Keratinocyte (primary cell): Measurements from ENCODE around the gene ARID3B. TPM values are rescaled to one million over a fixed set of nuclear protein-coding genes. Genes with fewer than 3 reads are reported as not detected.
A peak's percentile ranks its signal among the peaks of the same experiment; 100 is the strongest.

Source experiments
- DNase-seq: peaks from one replicate; pipeline ENCODE4 v3.0.0-alpha.2; 2011; ENCODE audit warnings: low read depth, missing footprints, low spot score
- FAIRE-seq: peaks from 2 replicates; lab custom pipeline; 2011; peaks lifted over from hg19 to GRCh38; lab: Jason Lieb, UNC
- H2AFZ ChIP-seq: 2 replicates; pipeline ENCODE4 v1.6.0; 2012; ENCODE audit warnings: low read length, control low read depth, inconsistent platforms; ENCODE audit not compliant: control insufficient read depth
- H3K27ac ChIP-seq: 2 replicates; pipeline ENCODE4 v1.5.1; 2011; ENCODE audit warnings: low read length; ENCODE audit not compliant: control insufficient read depth, insufficient read depth
- H3K27me3 ChIP-seq: 3 replicates; pipeline ENCODE4 v1.6.0; 2011; ENCODE audit warnings: low read length; ENCODE audit not compliant: control insufficient read depth, insufficient read depth; ENCODE audit errors: extremely low read depth
- H3K36me3 ChIP-seq, 2 experiments: 2 replicates in 1 of 2; 3 replicates in 1 of 2; pipeline ENCODE4 v1.5.1; 2011; ENCODE audit warnings: low read length in 2 of 2, mild to moderate bottlenecking in 1 of 2; ENCODE audit not compliant: control insufficient read depth in 2 of 2, insufficient read depth in 2 of 2; ENCODE audit errors: extremely low read depth in 1 of 2
- H3K4me1 ChIP-seq: 3 replicates; pipeline ENCODE4 v1.5.1; 2011; ENCODE audit warnings: low read length; ENCODE audit not compliant: control insufficient read depth, insufficient read depth; ENCODE audit errors: extremely low read depth
- H3K4me2 ChIP-seq: 3 replicates; pipeline ENCODE4 v1.6.0; 2011; ENCODE audit warnings: low read depth, low read length; ENCODE audit not compliant: control insufficient read depth, insufficient read depth; ENCODE audit errors: extremely low read depth
- H3K4me3 ChIP-seq, 3 experiments: fragments of 200-600 bp in 1 of 3; sonication (generic) in 1 of 3; 2 replicates in 2 of 3; 3 replicates in 1 of 3; pipeline ENCODE4 v1.5.1; 2011 to 2016; ENCODE audit warnings: low read length in 3 of 3, mild to moderate bottlenecking in 3 of 3, control low read depth in 2 of 3, inconsistent platforms in 1 of 3, low read depth in 1 of 3, mixed read lengths in 1 of 3, mixed run types in 1 of 3, moderate library complexity in 1 of 3; ENCODE audit not compliant: control insufficient read depth in 2 of 3, insufficient read depth in 2 of 3; ENCODE audit errors: extremely low read depth in 1 of 3
- H3K79me2 ChIP-seq: 2 replicates; pipeline ENCODE4 v1.6.0; 2012; ENCODE audit warnings: low read length; ENCODE audit not compliant: control insufficient read depth, insufficient read depth
- H3K9ac ChIP-seq: 3 replicates; pipeline ENCODE4 v1.6.0; 2011; ENCODE audit warnings: low read length; ENCODE audit not compliant: control insufficient read depth, insufficient read depth; ENCODE audit errors: extremely low read depth
- H3K9me1 ChIP-seq: 3 replicates; pipeline ENCODE4 v1.6.0; 2011; ENCODE audit warnings: low read length; ENCODE audit not compliant: control insufficient read depth, insufficient read depth; ENCODE audit errors: extremely low read depth
- H3K9me3 ChIP-seq: 2 replicates; pipeline ENCODE4 v1.5.1; 2012; ENCODE audit warnings: low read depth, low read length; ENCODE audit not compliant: control insufficient read depth
- H4K20me1 ChIP-seq: 3 replicates; pipeline ENCODE4 v1.6.0; 2011; ENCODE audit warnings: low read length; ENCODE audit not compliant: control insufficient read depth, insufficient read depth; ENCODE audit errors: extremely low read depth
- EZH2 ChIP-seq: IDR thresholded peaks from one replicate; pipeline ENCODE4 v1.6.1; 2012; ENCODE audit warnings: inconsistent platforms, mild to moderate bottlenecking, low read length, moderate library complexity
- dilution Hi-C: fragments of 300-500 bp; cut with MboI; formaldehyde crosslinking; loops from one replicate; pipeline ENCODE4 v1.7.0; 2020; ENCODE audit warnings: low sequenced_read_pairs; ENCODE audit not compliant: extremely low pct_ligation_motif_present
- polyA minus RNA-seq, 3 experiments: library from RNA; depleted of rRNA, polyadenylated mRNA; stranded (reverse); fragments of >200 nt; gene quantifications; 1 replicate in 1 of 3; 2 replicates in 1 of 3; 3 replicates in 1 of 3; pipeline ENCODE4 v1.2.3, GENCODE V29; 2011
- polyA plus RNA-seq, 5 experiments: library from polyadenylated mRNA; depleted of rRNA in 3 of 5; stranded (reverse) in 3 of 5; stranded (forward) in 1 of 5; unstranded in 1 of 5; fragments of >200 nt; gene quantifications; 1 replicate in 1 of 5; 2 replicates in 3 of 5; 3 replicates in 1 of 5; pipeline versions ENCODE4 v1.2.1 to v1.2.3, GENCODE V29; 2011 to 2012; ENCODE audit warnings: missing spikeins in 2 of 5, low read depth in 1 of 5, low replicate concordance in 1 of 5
- TF ChIP-seq, protein P1 (sequence below), 3 experiments: IDR thresholded peaks in 1 of 3; conservative IDR thresholded peaks in 1 of 3; optimal IDR thresholded peaks in 1 of 3; 2 replicates in 2 of 3; 3 replicates in 1 of 3; pipeline versions ENCODE3 to v1.5.1; 2011; ENCODE audit warnings: low read length in 3 of 3, mild to moderate bottlenecking in 3 of 3, moderate library complexity in 2 of 3, control low read depth in 1 of 3, inconsistent platforms in 1 of 3; ENCODE audit not compliant: insufficient read depth in 2 of 3; ENCODE audit errors: extremely low read depth in 1 of 3

Gene ARID3B, protein sequence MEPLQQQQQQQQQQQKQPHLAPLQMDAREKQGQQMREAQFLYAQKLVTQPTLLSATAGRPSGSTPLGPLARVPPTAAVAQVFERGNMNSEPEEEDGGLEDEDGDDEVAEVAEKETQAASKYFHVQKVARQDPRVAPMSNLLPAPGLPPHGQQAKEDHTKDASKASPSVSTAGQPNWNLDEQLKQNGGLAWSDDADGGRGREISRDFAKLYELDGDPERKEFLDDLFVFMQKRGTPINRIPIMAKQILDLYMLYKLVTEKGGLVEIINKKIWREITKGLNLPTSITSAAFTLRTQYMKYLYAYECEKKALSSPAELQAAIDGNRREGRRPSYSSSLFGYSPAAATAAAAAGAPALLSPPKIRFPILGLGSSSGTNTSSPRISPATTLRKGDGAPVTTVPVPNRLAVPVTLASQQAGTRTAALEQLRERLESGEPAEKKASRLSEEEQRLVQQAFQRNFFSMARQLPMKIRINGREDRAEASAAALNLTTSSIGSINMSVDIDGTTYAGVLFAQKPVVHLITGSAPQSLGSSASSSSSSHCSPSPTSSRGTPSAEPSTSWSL
- 3.6 to 3.7 TPM (median 3.6 TPM) in 3 replicates for polyA plus RNA-seq
- polyA plus RNA-seq (2011; ENCODE audit: low read depth): 2.6 TPM
- polyA plus RNA-seq (2011; cell fraction: cytosol; rRNA removed): 1.6 and 1.9 TPM in 2 replicates
- 9.3 and 11.9 TPM in 2 replicates for polyA plus RNA-seq (2011; cell fraction: nucleus; rRNA removed)
- 2.8 and 3.5 TPM in 2 replicates for polyA plus RNA-seq (2012; ENCODE audit: low replicate concordance)
- 5.2 to 6.6 TPM (median 6.3 TPM) in 3 replicates for polyA minus RNA-seq
- polyA minus RNA-seq (2011; cell fraction: cytosol; rRNA and poly(A)+ RNA removed): 4.4 TPM
- 4.5 and 10.6 TPM in 2 replicates for polyA minus RNA-seq (2011; cell fraction: nucleus; rRNA and poly(A)+ RNA removed)

DNA sequence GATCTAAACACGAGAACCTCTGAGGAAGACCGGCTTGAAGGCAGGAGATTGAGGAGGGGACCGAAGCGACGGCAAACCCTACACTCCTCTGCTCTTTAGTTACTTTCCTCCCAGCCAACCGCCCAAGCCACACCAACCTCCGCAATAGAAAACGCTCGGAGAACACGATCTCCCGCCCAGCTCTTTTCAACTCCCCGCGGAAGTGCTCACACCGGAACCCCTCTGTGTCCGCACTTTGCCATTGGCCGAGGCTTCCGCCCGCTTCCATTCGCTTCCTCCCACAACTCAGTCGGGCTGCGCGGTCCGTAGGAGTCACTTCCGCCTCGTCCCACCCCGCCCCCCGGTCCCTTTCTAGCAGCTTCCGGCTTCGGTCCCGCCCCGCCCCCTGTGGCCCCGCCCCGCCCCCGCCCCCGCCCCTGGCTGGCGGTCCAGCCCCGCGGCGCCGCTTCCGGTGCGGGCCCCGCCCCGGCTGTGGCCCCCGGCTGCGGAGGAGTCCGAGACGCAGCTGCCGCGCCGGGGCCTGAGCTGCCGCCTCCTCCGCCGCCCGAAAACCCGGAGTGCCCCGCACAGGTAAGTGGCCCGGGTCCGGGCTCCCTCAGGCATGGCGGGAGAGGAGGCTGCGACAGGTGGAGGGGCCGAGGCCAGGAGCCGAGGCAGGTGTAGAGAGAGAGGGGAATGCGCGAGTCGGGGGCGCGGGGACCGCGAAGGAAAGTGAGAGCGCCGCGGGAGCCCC lies at the start of gene ARID3B:
ARID3B (plus strand) TSS at position 460 of the 733 bp plus-strand sequence. CDS start 2,717 bp downstream, outside the sequence.
- Histone ChIP-seq H3K9me3 (no peaks in the 10 kb centered on the region), H3K4me3 (peak within 1 kb of the TSS; percentile 85 to 94 (median 86)), H3K27ac (peak within 1 kb of the TSS; percentile 84), H4K20me1 (no peaks in the 10 kb centered on the region), H2AFZ (peak within 1 kb of the TSS; percentile 67), H3K4me1 (peaks cover 40% of the 10 kb centered on the region), H3K4me2 (peak within 1 kb of the TSS; percentile 97), H3K9ac (peak within 1 kb of the TSS; percentile 81), H3K79me2 (peaks cover 8% of the 10 kb centered on the region), H3K27me3 (no peaks in the 10 kb centered on the region), H3K36me3 (peaks cover 0 to 2% of the 10 kb centered on the region in 2 experiments), H3K9me1 (no peaks in the 10 kb centered on the region)
- TF ChIP-seq, protein P1, sequence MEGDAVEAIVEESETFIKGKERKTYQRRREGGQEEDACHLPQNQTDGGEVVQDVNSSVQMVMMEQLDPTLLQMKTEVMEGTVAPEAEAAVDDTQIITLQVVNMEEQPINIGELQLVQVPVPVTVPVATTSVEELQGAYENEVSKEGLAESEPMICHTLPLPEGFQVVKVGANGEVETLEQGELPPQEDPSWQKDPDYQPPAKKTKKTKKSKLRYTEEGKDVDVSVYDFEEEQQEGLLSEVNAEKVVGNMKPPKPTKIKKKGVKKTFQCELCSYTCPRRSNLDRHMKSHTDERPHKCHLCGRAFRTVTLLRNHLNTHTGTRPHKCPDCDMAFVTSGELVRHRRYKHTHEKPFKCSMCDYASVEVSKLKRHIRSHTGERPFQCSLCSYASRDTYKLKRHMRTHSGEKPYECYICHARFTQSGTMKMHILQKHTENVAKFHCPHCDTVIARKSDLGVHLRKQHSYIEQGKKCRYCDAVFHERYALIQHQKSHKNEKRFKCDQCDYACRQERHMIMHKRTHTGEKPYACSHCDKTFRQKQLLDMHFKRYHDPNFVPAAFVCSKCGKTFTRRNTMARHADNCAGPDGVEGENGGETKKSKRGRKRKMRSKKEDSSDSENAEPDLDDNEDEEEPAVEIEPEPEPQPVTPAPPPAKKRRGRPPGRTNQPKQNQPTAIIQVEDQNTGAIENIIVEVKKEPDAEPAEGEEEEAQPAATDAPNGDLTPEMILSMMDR (optimal IDR thresholded peaks at IDR 0.05 in 1 of 3, IDR thresholded peaks at IDR 0.05 in 1 of 3, conservative IDR thresholded peaks at IDR 0.05 in 1 of 3; ENCODE audit: extremely low read depth in 1 of 3, insufficient read depth in 2 of 3, low read length in 3 of 3): no peak
- no peak for TF ChIP-seq EZH2
- dilution Hi-C loops: no loop called here
- FAIRE-seq (peak; percentile 44), DNase-seq (peak; percentile 86)

DNA sequence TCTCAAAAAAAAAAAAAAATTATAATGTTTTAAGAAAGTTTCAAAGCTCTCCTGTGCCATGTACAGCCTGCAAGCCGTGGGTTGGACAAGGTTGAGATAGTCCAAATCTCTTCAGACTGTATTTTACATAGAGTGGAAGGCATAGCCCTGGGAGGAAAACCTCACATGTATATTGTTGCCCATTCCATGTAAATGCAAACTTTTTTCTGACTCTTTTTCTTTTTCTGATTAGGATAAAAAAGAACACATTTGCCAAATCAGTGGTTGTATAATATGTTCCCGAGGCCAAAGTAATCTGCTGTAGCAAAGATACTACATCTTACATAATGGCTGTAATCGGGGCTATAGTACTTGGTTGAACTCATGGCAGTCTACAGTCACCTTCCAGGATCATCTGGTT lies 44.4 kb upstream of the ARID3B start:
- Histone ChIP-seq H3K4me1 (peaks cover 12% of the 10 kb centered on the region), H3K27ac (no peak overlapping the region), H3K79me2 (no peaks in the 10 kb centered on the region), H3K4me2 (no peak overlapping the region), H3K27me3 (no peaks in the 10 kb centered on the region), H3K9me1 (no peaks in the 10 kb centered on the region), H3K9me3 (no peaks in the 10 kb centered on the region), H3K4me3 (no peak overlapping the region), H4K20me1 (no peaks in the 10 kb centered on the region), H2AFZ (no peak overlapping the region), H3K36me3 (peaks cover 0 to 4% of the 10 kb centered on the region in 2 experiments), H3K9ac (no peak overlapping the region)
- DNase-seq: no peak
- no peak for FAIRE-seq
- dilution Hi-C loops: no loop called here
- TF ChIP-seq, protein P1 (optimal IDR thresholded peaks at IDR 0.05 in 1 of 3, IDR thresholded peaks at IDR 0.05 in 1 of 3, conservative IDR thresholded peaks at IDR 0.05 in 1 of 3; ENCODE audit: extremely low read depth in 1 of 3, insufficient read depth in 2 of 3, low read length in 3 of 3): no peak
- no peak for TF ChIP-seq EZH2
